PC-9 (cell line): ENCODE results near the gene PDS5B. TPM values are rescaled to one million over a fixed set of nuclear protein-coding genes. Genes with fewer than 3 reads are reported as not detected.

Experiments used
- BruUV-seq: library from RNA; stranded (reverse); fragments of 400-500 nt; replicated peaks from 2 replicates; lab custom pipeline; 2021; lab: Mats Ljungman, UMichigan
- CTCF ChIA-PET: fragments of 300-600 bp; sonication (Branson Sonifier 250); formaldehyde crosslinking; loops from one replicate; lab custom pipeline; 2022; ENCODE audit warnings: antibody characterized with exemption; lab: Charles Lee
- POLR2A ChIA-PET: fragments of 300-600 bp; sonication (Branson Sonifier 250); formaldehyde crosslinking; loops from one replicate; lab custom pipeline; 2022; ENCODE audit warnings: antibody characterized with exemption; ENCODE audit not compliant: unreplicated experiment; lab: Charles Lee
- DNase-seq, 2 experiments: peaks; one replicate each; pipeline versions ENCODE4 v3.0.0 to v3.0.0-alpha.2; 2015 to 2022; ENCODE audit warnings: mixed read lengths in 1 of 2
- H2AFZ ChIP-seq: fragments of 200-600 bp; sonication (generic); 2 replicates; pipeline ENCODE4 v1.8.1; 2017; ENCODE audit warnings: antibody characterized with exemption
- H3F3A ChIP-seq: fragments of 200-600 bp; sonication (generic); 2 replicates; pipeline ENCODE4 v1.8.1; 2017; ENCODE audit warnings: antibody characterized with exemption, mild to moderate bottlenecking, low read depth; ENCODE audit not compliant: insufficient read depth
- H3K27ac ChIP-seq: fragments of 200-600 bp; sonication (generic); 2 replicates; pipeline ENCODE4 v1.6.1; 2016; ENCODE audit warnings: mixed run types
- H3K27me3 ChIP-seq: fragments of 200-600 bp; sonication (generic); 2 replicates; pipeline ENCODE4 v1.6.1; 2016; ENCODE audit warnings: low read depth, mixed run types; ENCODE audit not compliant: insufficient read depth
- H3K36me3 ChIP-seq: fragments of 200-600 bp; sonication (generic); 2 replicates; pipeline ENCODE4 v1.6.1; 2016; ENCODE audit warnings: low read depth, mixed run types
- H3K4me1 ChIP-seq: fragments of 200-600 bp; sonication (generic); replicated peaks from 2 replicates; pipeline ENCODE4 v1.6.1; 2016; ENCODE audit warnings: mixed run types; ENCODE audit not compliant: insufficient read depth
- H3K4me2 ChIP-seq: fragments of 200-600 bp; sonication (generic); 2 replicates; pipeline ENCODE4 v1.6.1; 2017; ENCODE audit warnings: mixed run types
- H3K4me3 ChIP-seq: fragments of 200-600 bp; sonication (generic); 2 replicates; pipeline ENCODE4 v1.6.1; 2016; ENCODE audit warnings: mixed run types
- H3K79me2 ChIP-seq: fragments of 200-600 bp; sonication (generic); 2 replicates; pipeline ENCODE4 v1.6.1; 2017; ENCODE audit warnings: low read depth, mixed run types
- H3K9me2 ChIP-seq: fragments of 200-600 bp; sonication (generic); 2 replicates; pipeline ENCODE4 v1.8.1; 2017; ENCODE audit warnings: mild to moderate bottlenecking; ENCODE audit not compliant: insufficient read depth
- H3K9me3 ChIP-seq: fragments of 200-600 bp; sonication (generic); 2 replicates; pipeline ENCODE4 v1.8.1; 2016; ENCODE audit warnings: low read depth; ENCODE audit not compliant: insufficient read depth
- H4K20me1 ChIP-seq: fragments of 200-600 bp; sonication (generic); 2 replicates; pipeline ENCODE4 v1.8.1; 2017; ENCODE audit not compliant: insufficient read depth
- EZH2 ChIP-seq: fragments of 200-600 bp; sonication (generic); IDR thresholded peaks from 2 replicates; pipeline ENCODE4 v1.8.0; 2017; ENCODE audit warnings: antibody characterized with exemption, low read depth
- intact Hi-C: fragments of 100-400 bp; cut with micrococcal nuclease; formaldehyde crosslinking; loops from one replicate; pipeline ENCODE4 v1.10.0; 2022; ENCODE audit not compliant: unreplicated experiment
- total RNA-seq: library from RNA; stranded (reverse); gene quantifications from 2 replicates; pipeline ENCODE4 v1.2.3, GENCODE V29; 2021
- TF ChIP-seq, protein P1 (sequence below): fragments of 200-600 bp; sonication (generic); conservative IDR thresholded peaks from 2 replicates; pipeline ENCODE4 v1.6.1; 2017; ENCODE audit warnings: mixed run types, antibody characterized with exemption, mild to moderate bottlenecking, moderate library complexity

The PDS5B gene
- total RNA-seq, 1 experiment from 2014 or later: 37.6 TPM

DNA sequence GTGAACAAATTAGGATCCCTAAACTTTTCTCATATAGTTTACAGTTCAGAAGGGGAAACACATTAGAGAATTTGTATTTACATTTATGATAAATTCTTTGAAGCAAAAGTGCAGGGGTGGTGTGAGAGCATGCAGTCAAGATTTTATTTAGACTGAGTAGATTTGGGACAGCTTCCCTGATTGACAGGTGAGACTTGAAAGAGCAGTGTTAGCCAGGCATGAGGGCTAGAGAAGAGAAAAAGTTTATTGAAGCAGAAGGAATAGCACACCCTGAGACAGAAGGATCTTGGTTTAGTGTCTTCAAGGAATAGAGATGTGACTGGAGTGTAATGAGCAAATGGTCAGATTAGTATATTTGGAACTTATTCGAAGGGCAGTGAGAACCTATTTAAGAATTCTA is 50.5 kb downstream of the PDS5B start:
- H3K4me3 ChIP-seq: no peak overlapping the region
- DNase-seq: no peak
- no peaks in the 10 kb centered on the region for H3K9me3 ChIP-seq
- H4K20me1 ChIP-seq: peaks cover 14% of the 10 kb centered on the region
- no peaks in the 10 kb centered on the region for H3K4me1 ChIP-seq
- intact Hi-C loops: no loop called here
- no peaks in the 10 kb centered on the region for H3K9me2 ChIP-seq
- no peaks in the 10 kb centered on the region for H3K27me3 ChIP-seq
- no peaks in the 10 kb centered on the region for H3K36me3 ChIP-seq
- no TSS peak for BruUV-seq
- H3K79me2 ChIP-seq: peaks cover 97% of the 10 kb centered on the region
- peaks cover 21% of the 10 kb centered on the region for H3F3A ChIP-seq
- no peak overlapping the region for H2AFZ ChIP-seq
- ChIA-PET CTCF (interaction anchor here (0.6 kb wide), 1 partner anchor 19 kb away, joined by 4 read pairs; no protein-coding TSS in a partner anchor), POLR2A (no interaction called here)
- no peak overlapping the region for H3K4me2 ChIP-seq
- no peak overlapping the region for H3K27ac ChIP-seq
- TF ChIP-seq EZH2: no peak
- TF ChIP-seq, protein P1, sequence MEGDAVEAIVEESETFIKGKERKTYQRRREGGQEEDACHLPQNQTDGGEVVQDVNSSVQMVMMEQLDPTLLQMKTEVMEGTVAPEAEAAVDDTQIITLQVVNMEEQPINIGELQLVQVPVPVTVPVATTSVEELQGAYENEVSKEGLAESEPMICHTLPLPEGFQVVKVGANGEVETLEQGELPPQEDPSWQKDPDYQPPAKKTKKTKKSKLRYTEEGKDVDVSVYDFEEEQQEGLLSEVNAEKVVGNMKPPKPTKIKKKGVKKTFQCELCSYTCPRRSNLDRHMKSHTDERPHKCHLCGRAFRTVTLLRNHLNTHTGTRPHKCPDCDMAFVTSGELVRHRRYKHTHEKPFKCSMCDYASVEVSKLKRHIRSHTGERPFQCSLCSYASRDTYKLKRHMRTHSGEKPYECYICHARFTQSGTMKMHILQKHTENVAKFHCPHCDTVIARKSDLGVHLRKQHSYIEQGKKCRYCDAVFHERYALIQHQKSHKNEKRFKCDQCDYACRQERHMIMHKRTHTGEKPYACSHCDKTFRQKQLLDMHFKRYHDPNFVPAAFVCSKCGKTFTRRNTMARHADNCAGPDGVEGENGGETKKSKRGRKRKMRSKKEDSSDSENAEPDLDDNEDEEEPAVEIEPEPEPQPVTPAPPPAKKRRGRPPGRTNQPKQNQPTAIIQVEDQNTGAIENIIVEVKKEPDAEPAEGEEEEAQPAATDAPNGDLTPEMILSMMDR: no peak

DNA sequence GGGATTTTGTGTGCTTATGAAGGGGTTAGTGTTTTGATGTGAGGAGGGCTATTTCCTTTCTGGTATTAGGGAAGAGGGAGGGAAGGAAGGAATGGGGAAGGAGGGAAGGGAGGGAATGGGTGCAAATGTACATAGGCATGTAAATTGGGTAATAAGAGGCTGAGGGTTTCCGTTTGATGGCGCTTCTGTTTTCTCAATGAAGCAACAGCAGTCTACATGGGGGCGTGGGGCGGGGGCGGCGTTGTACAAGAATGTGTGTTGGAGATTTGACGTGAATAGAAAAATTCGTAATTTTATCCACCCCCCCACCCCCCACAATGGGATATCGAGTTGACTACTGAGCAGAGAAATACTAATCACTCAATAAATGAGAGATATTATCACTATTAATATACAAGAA is 52.5 kb downstream of the PDS5B start:
- intact Hi-C loops: loop anchor here (2.0 kb wide), 1 partner anchor 52 kb away; the partner anchor contains the start of gene PDS5B
- Histone ChIP-seq H3K79me2 (peaks cover 98% of the 10 kb centered on the region), H3K27ac (no peak overlapping the region), H3K36me3 (no peaks in the 10 kb centered on the region), H3K4me1 (no peaks in the 10 kb centered on the region), H4K20me1 (peaks cover 22% of the 10 kb centered on the region), H3K4me3 (no peak overlapping the region), H3K9me2 (no peaks in the 10 kb centered on the region), H3K4me2 (no peak overlapping the region), H3K9me3 (no peaks in the 10 kb centered on the region), H3F3A (peaks cover 10% of the 10 kb centered on the region), H3K27me3 (no peaks in the 10 kb centered on the region), H2AFZ (no peak overlapping the region)
- no peak for TF ChIP-seq EZH2
- TF ChIP-seq, protein P1: no peak
- CTCF ChIA-PET: no interaction called here
- BruUV-seq: no TSS peak
- no peak for DNase-seq
- POLR2A ChIA-PET: no interaction called here

DNA sequence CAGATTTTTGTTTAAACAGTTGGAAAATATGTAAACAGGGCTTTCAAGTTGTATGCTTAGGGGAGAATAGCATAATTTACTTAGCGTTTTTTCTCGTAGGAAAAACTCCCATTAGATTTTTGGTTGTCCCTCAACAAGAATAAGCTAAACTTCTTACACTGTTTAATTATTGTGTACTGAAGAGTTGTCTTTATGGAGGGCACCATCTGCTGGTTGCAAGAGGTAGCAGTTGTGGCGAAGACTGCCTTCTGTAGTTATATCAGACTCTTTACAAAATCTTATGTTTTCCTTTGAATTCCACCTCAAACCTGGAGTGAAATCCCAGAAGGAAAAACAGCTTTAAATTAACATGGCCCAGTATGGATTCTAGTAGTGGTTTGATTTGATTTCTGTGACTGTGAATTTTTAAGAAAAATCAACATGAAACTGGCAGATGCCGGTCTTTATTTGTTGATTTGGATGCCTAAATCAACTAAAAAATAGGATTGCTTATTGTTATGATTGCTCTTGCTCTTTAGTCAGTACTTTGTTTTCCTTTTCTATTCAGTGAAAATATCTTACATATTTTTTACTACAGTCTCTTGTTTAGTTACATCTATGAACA is 53.4 kb downstream of the PDS5B start:
- H3K4me1 ChIP-seq: no peaks in the 10 kb centered on the region
- H3K79me2 ChIP-seq: peaks cover 98% of the 10 kb centered on the region
- intact Hi-C loops: loop anchor here (2.0 kb wide), 1 partner anchor 53 kb away; the partner anchor contains the start of gene PDS5B
- ChIA-PET POLR2A (interaction anchor here (0.6 kb wide), 1 partner anchor 52 kb away, joined by 4 read pairs; no protein-coding TSS in a partner anchor), CTCF (interaction anchor here (0.6 to 1.0 kb wide), 3 partner anchors 12 to 522 kb away, joined by 3 to 6 read pairs (median 3); no protein-coding TSS in a partner anchor)
- TF ChIP-seq, protein P1: peak; percentile 65
- no peak for TF ChIP-seq EZH2
- no peak overlapping the region for H3K27ac ChIP-seq
- H3K4me3 ChIP-seq: no peak overlapping the region
- H3K9me2 ChIP-seq: no peaks in the 10 kb centered on the region
- BruUV-seq: no TSS peak
- no peaks in the 10 kb centered on the region for H3K36me3 ChIP-seq
- no peaks in the 10 kb centered on the region for H3K9me3 ChIP-seq
- peak in 1 of 2 experiments; percentile 8 for DNase-seq
- no peak overlapping the region for H3K4me2 ChIP-seq
- peaks cover 17% of the 10 kb centered on the region for H4K20me1 ChIP-seq
- H2AFZ ChIP-seq: no peak overlapping the region
- H3F3A ChIP-seq: peaks cover 10% of the 10 kb centered on the region
- no peaks in the 10 kb centered on the region for H3K27me3 ChIP-seq
